Left forelimb (tissue), 1 donor: ENCODE measurements around the gene SYT5.

Experiments used
- DNase-seq: peaks from one replicate; pipeline ENCODE4 v3.0.0-alpha.2; 2018; ENCODE audit warnings: low spot score

SYT5 gene

GRCh38 chr19:55145232-55145631 is 34.9 kb downstream of the SYT5 start:
- DNase-seq = no peak

GRCh38 chr19:55141696-55142095 is 38.4 kb downstream of the SYT5 start:
- no peak for DNase-seq

DNA sequence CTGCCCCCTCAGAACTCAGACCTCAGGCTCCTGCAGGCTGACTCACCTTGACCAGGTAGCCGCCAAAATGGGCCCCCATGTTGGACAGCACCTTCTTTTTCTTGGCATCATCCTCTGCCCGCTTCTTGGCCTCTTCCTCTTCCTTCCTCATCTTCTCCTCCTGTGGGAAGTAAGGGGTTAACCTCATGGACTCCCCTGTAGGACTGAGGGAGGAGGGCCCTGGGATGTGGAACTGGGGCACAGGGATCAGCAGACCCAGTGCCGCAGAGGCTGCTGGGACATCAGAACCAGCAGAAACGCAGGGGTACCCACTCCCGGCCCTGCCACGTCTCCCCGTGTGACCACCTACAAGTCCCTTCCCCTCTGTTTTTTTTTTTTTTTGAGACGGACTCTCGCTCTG is 42.2 kb downstream of the SYT5 start:
- no peak for DNase-seq

GRCh38 chr19:55136399-55137102 is 43.5 kb downstream of the SYT5 start:
- DNase-seq = no peak

GRCh38 chr19:55134736-55135135 is 45.4 kb downstream of the SYT5 start:
- DNase-seq = no peak

GRCh38 chr19:55133639-55134444 is 46.2 kb downstream of the SYT5 start:
- no peak for DNase-seq

GRCh38 chr19:55132453-55133129 is 47.5 kb downstream of the SYT5 start:
- no peak for DNase-seq

DNA sequence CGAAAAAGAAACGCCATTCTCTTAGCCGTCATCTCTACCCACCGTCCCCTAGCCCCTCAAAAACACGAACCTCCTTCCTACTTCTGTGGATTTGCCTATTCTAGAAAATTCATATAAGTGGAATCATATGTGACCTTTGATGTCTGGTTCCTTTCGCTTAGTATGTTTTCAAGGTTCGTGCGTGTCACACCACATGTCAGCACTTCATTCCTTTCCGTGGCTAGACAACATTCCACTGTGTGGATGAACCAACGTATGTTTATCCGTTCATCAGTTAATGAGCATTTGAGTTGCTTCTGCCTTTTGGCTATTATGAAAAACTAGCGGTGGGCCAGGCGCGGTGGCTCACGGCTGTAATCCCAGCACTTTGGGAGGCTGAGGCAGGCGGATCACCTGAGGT is 48.7 kb downstream of the SYT5 start:
- DNase-seq = no peak
